Measurements from ENCODE around the gene GABRG3. TPM values are rescaled to one million over a fixed set of nuclear protein-coding genes. Genes with fewer than 3 reads are reported as not detected.
A peak's percentile ranks its signal among the peaks of the same experiment; 100 is the strongest.

GABRG3 gene
- total RNA-seq, 4 donors from 2014 or later, result 0.67 to 3.0 TPM; not detected in 2

- no peak overlapping the region for H3K27ac ChIP-seq
- TF ChIP-seq CTCF (IDR thresholded peaks at IDR 0.05), result peak; percentile 60 to 84 (median 69)
- TF ChIP-seq POLR2A (IDR thresholded peaks at IDR 0.05), result no peak
- no peaks in the 10 kb centered on the region for H3K4me1 ChIP-seq
- no peaks in the 10 kb centered on the region for H3K27me3 ChIP-seq
- intact Hi-C loops (cut with DNase I), result no loop called here
- WGBS, 2 donors, result 30 to 35% methylated on average over 9 to 10 of the region's 10 CpGs
- H3K4me3 ChIP-seq (replicated peaks in 1 of 3), result no peak overlapping the region
- no peaks in the 10 kb centered on the region for H3K9me3 ChIP-seq
- no peaks in the 10 kb centered on the region for H3K36me3 ChIP-seq
- DNase-seq, result peak; percentile 63 to 66
These were observed 46.3 kb downstream of the GABRG3 start for GRCh38 chr15:27017168-27017809.

GRCh38 chr15:27019687-27020086 is 48.7 kb downstream of the GABRG3 start:
- 85 to 87% methylated on average over 6 of the region's 6 CpGs for WGBS, 2 donors
- intact Hi-C loops (cut with DNase I), result loop anchor here (10.0 kb wide), 1 partner anchor 125 kb away; no protein-coding TSS in a partner anchor

GRCh38 chr15:27025481-27025966 is 54.5 kb downstream of the GABRG3 start:
- no peak overlapping the region for H3K4me3 ChIP-seq (replicated peaks in 1 of 3)
- no peaks in the 10 kb centered on the region for H3K27me3 ChIP-seq
- H3K27ac ChIP-seq, result no peak overlapping the region
- TF ChIP-seq CTCF (IDR thresholded peaks at IDR 0.05) (no peak), POLR2A (IDR thresholded peaks at IDR 0.05) (no peak)
- H3K4me1 ChIP-seq, result no peaks in the 10 kb centered on the region
- no peak for DNase-seq
- no peaks in the 10 kb centered on the region for H3K9me3 ChIP-seq
- intact Hi-C loops (cut with DNase I), result loop anchor here (10.0 kb wide), 1 partner anchor 131 kb away; no protein-coding TSS in a partner anchor
- 60 to 63% methylated on average over 9 of the region's 9 CpGs for WGBS, 2 donors
- H3K36me3 ChIP-seq, result no peaks in the 10 kb centered on the region

More at GRCh38 chr15:27019687-27020086, 48.7 kb downstream of the GABRG3 start:
- H3K27me3 ChIP-seq, result no peaks in the 10 kb centered on the region
- no peak for TF ChIP-seq CTCF (IDR thresholded peaks at IDR 0.05)
- TF ChIP-seq POLR2A (IDR thresholded peaks at IDR 0.05), result no peak
- H3K27ac ChIP-seq, result no peak overlapping the region
- H3K9me3 ChIP-seq, result no peaks in the 10 kb centered on the region
- H3K36me3 ChIP-seq, result no peaks in the 10 kb centered on the region
- no peak for DNase-seq
- H3K4me1 ChIP-seq, result no peaks in the 10 kb centered on the region
- H3K4me3 ChIP-seq (replicated peaks in 1 of 3), result no peak overlapping the region

DNA sequence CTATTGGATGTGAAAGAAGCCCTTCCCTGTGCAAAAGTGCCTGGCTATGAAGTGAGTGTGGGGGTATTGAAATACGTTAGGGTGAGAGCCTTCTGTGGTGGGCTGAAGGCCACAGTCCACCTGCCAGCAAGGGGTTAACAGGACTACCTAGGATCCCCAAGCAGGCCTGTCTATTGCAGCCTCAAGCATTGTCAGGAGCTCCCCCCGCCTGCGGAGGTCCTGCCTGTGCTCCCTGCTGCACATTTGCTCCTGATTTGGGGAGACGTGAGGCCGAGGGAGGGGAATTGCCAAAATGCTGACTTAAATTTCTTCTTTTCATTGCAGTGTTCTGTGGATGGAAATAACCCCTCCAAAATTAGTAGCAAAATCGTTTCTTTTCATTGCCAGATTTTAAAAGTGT is 56.2 kb downstream of the GABRG3 start:
- H3K9me3 ChIP-seq, result no peaks in the 10 kb centered on the region
- no peak overlapping the region for H3K4me3 ChIP-seq (replicated peaks in 1 of 3)
- TF ChIP-seq CTCF (IDR thresholded peaks at IDR 0.05) (no peak), POLR2A (IDR thresholded peaks at IDR 0.05) (no peak)
- H3K4me1 ChIP-seq, result no peaks in the 10 kb centered on the region
- intact Hi-C loops (cut with DNase I), result loop anchor here (10.0 kb wide), 1 partner anchor 132 kb away; no protein-coding TSS in a partner anchor
- H3K27me3 ChIP-seq, result no peaks in the 10 kb centered on the region
- H3K36me3 ChIP-seq, result no peaks in the 10 kb centered on the region
- 68 to 69% methylated on average over 6 of the region's 6 CpGs for WGBS, 2 donors
- H3K27ac ChIP-seq, result no peak overlapping the region
- DNase-seq, result no peak

- no peaks in the 10 kb centered on the region for H3K27me3 ChIP-seq
- no peak overlapping the region for H3K27ac ChIP-seq
- intact Hi-C loops (cut with DNase I), result loop anchor here (10.0 kb wide), 1 partner anchor 134 kb away; no protein-coding TSS in a partner anchor
- H3K9me3 ChIP-seq, result no peaks in the 10 kb centered on the region
- no peak for DNase-seq
- no peak overlapping the region for H3K4me3 ChIP-seq (replicated peaks in 1 of 3)
- H3K36me3 ChIP-seq, result no peaks in the 10 kb centered on the region
- H3K4me1 ChIP-seq, result no peaks in the 10 kb centered on the region
- TF ChIP-seq CTCF (IDR thresholded peaks at IDR 0.05) (no peak), POLR2A (IDR thresholded peaks at IDR 0.05) (no peak)
- WGBS, 2 donors, result 53 to 56% methylated on average over 6 to 12 of the region's 12 CpGs
These were observed 58.0 kb downstream of the GABRG3 start for GRCh38 chr15:27028858-27029477.
